K562 (cell line): Measurements from ENCODE around the gene MRPL22. TPM values are rescaled to one million over a fixed set of nuclear protein-coding genes. Genes with fewer than 3 reads are reported as not detected.
A peak's percentile ranks its signal among the peaks of the same experiment; 100 is the strongest.

Experiments
- ARID2 ChIP-seq: fragments of 450-650 bp; IDR thresholded peaks from 2 replicates; pipeline ENCODE4 v1.6.1; 2017; ENCODE audit warnings: antibody characterized with exemption, mild to moderate bottlenecking
- ARNT ChIP-seq, 2 experiments: fragments of 450-650 bp; IDR thresholded peaks; 2 replicates each; pipeline ENCODE4 v1.6.1; 2016; ENCODE audit warnings: mild to moderate bottlenecking in 1 of 2
- CSDE1 ChIP-seq, 2 experiments: fragments of 450-650 bp; IDR thresholded peaks; 2 replicates each; pipeline ENCODE4 v1.6.1; 2016; ENCODE audit warnings: mild to moderate bottlenecking in 1 of 2
- EZH2 ChIP-seq: IDR thresholded peaks from 2 replicates; pipeline ENCODE4 v1.6.1; 2012; ENCODE audit warnings: low read depth, mild to moderate bottlenecking, inconsistent platforms, low read length, borderline replicate concordance
- GTF2B ChIP-seq: IDR thresholded peaks from 2 replicates; pipeline ENCODE4 v1.6.1; 2011; ENCODE audit not compliant: insufficient read length; ENCODE audit errors: extremely low read depth
- HMGN3 ChIP-seq: IDR thresholded peaks from 2 replicates; pipeline ENCODE4 v1.6.1; 2011; ENCODE audit warnings: borderline replicate concordance, low read depth, mild to moderate bottlenecking, mixed read lengths, low read length; ENCODE audit not compliant: insufficient read length; ENCODE audit errors: extremely low read depth
- KLF16 ChIP-seq: IDR thresholded peaks from 2 replicates; pipeline ENCODE4 v1.6.1; 2016; ENCODE audit warnings: antibody characterized with exemption
- NFE2 ChIP-seq: IDR thresholded peaks from 2 replicates; pipeline ENCODE4 v1.6.1; 2014; ENCODE audit warnings: antibody characterized with exemption, low read depth
- NR4A1 ChIP-seq, 2 experiments: fragments of 250-450 bp in 1 of 2; fragments of 450-650 bp in 1 of 2; sonication (Bioruptor Pico) in 1 of 2; IDR thresholded peaks; 2 replicates each; pipeline versions ENCODE4 v1.4.0 to v1.6.1; 2016 to 2020; ENCODE audit warnings: mild to moderate bottlenecking in 2 of 2, missing compliant biosample characterization in 1 of 2, missing genetic modification characterization in 1 of 2, moderate library complexity in 1 of 2
- NRF1 ChIP-seq, 2 experiments: fragments of 450-650 bp; IDR thresholded peaks in 1 of 2; conservative IDR thresholded peaks in 1 of 2; 2 replicates each; pipeline ENCODE4 v1.6.1; 2014; ENCODE audit warnings: mild to moderate bottlenecking in 2 of 2
- PHF20 ChIP-seq: fragments of 450-650 bp; IDR thresholded peaks from 2 replicates; pipeline ENCODE4 v1.6.1; 2018; ENCODE audit not compliant: partially characterized antibody
- RB1 ChIP-seq: fragments of 450-650 bp; IDR thresholded peaks from 2 replicates; pipeline ENCODE4 v1.6.1; 2017; ENCODE audit warnings: low read depth, mild to moderate bottlenecking
- RCOR1 ChIP-seq, 2 experiments: IDR thresholded peaks; 2 replicates each; pipeline ENCODE4 v1.6.1; 2012; ENCODE audit warnings: low read depth in 2 of 2, low read length in 2 of 2, borderline replicate concordance in 1 of 2, improper control_type of control experiment in 1 of 2
- RNF2 ChIP-seq: sonication (generic); IDR thresholded peaks from 2 replicates; pipeline ENCODE4 v1.6.1; 2016
- SNAPC5 ChIP-seq: fragments of 250-450 bp; sonication (Bioruptor Pico); IDR thresholded peaks from 2 replicates; pipeline ENCODE4 v1.8.0; 2021; ENCODE audit warnings: moderate library complexity, mild to moderate bottlenecking, inconsistent platforms
- SREBF2 ChIP-seq: sonication (generic); formaldehyde crosslinking; IDR thresholded peaks from 2 replicates; pipeline ENCODE4 v1.4.0; 2020; ENCODE audit warnings: mild to moderate bottlenecking, missing genetic modification reagents
- XRCC5 ChIP-seq: fragments of 200-400 bp; formaldehyde crosslinking; IDR thresholded peaks from 2 replicates; pipeline ENCODE4 v1.6.1; 2017; ENCODE audit warnings: low read depth, mild to moderate bottlenecking, low read length
- ZBED1 ChIP-seq: IDR thresholded peaks from 2 replicates; pipeline ENCODE4 v1.6.1; 2014
- ZBTB49 ChIP-seq: sonication (generic); formaldehyde crosslinking; IDR thresholded peaks from 2 replicates; pipeline ENCODE4 v1.8.0; 2022; ENCODE audit warnings: missing genetic modification reagents, mild to moderate bottlenecking, borderline replicate concordance
- ZKSCAN3 ChIP-seq: fragments of 250-450 bp; sonication (Bioruptor Pico); IDR thresholded peaks from 2 replicates; pipeline ENCODE4 v1.4.0; 2020
- ZNF41 ChIP-seq: fragments of 250-450 bp; sonication (Bioruptor Pico); conservative IDR thresholded peaks from 2 replicates; pipeline ENCODE4 v1.4.0; 2020; ENCODE audit warnings: mild to moderate bottlenecking
- ZNF551 ChIP-seq: fragments of 250-450 bp; sonication (Bioruptor Pico); IDR thresholded peaks from 2 replicates; pipeline ENCODE4 v1.5.0; 2021; ENCODE audit warnings: mild to moderate bottlenecking, moderate library complexity
- ZNF639 ChIP-seq, 2 experiments: fragments of 200-800 bp in 1 of 2; sonication (Bioruptor generic) in 1 of 2; sonication (generic) in 1 of 2; formaldehyde crosslinking in 1 of 2; IDR thresholded peaks in 1 of 2; conservative IDR thresholded peaks in 1 of 2; 2 replicates each; pipeline versions ENCODE4 v1.5.0 to v1.6.1; 2016 to 2020; ENCODE audit warnings: missing compliant biosample characterization in 1 of 2, missing genetic modification characterization in 1 of 2, missing genetic modification reagents in 1 of 2
- ZNF75A ChIP-seq: fragments of 450-650 bp; formaldehyde crosslinking; IDR thresholded peaks from 2 replicates; pipeline ENCODE4 v1.4.0; 2020; ENCODE audit warnings: mild to moderate bottlenecking
- ZNF76 ChIP-seq: fragments of 250-450 bp; sonication (Bioruptor Pico); IDR thresholded peaks from 2 replicates; pipeline ENCODE4 v1.4.0; 2020; ENCODE audit warnings: mild to moderate bottlenecking, moderate library complexity, borderline replicate concordance
- polyA plus RNA-seq, 8 experiments: library from polyadenylated mRNA; depleted of rRNA in 4 of 8; stranded (reverse) in 5 of 8; unstranded in 3 of 8; fragments of >200 nt; fragmentation: Nextera tagmentation in 2 of 8; fragmentation: Illumina TruSeq in 1 of 8; extraction: Ambion mirVana in 2 of 8; extraction: Trizol in 1 of 8; gene quantifications; 2 replicates each; pipeline versions ENCODE4 v1.2.1 to v1.2.3, GENCODE V29; 2011 to 2014; ENCODE audit warnings: inconsistent platforms in 1 of 8, missing spikeins in 1 of 8
- total RNA-seq, 7 experiments: library from RNA; depleted of rRNA in 6 of 7; stranded (reverse); fragments of >200 nt in 6 of 7; fragmentation: Illumina TruSeq in 2 of 7; extraction: Trizol in 2 of 7; gene quantifications; 2 replicates each; pipeline versions ENCODE4 v1.2.1 to v1.2.3, GENCODE V29; 2011 to 2021; ENCODE audit warnings: low replicate concordance in 1 of 7

The MRPL22 gene
- total and polyA plus RNA-seq, 9 of the 15 experiments (the other 6 are each of a cell fraction or from before 2014, with no cell fraction given): 41.1 to 424 (median 102) TPM

GRCh38 chr5:154940772-154941620 is at the start of gene MRPL22 (continued):
- TF ChIP-seq ARID2: no peak
- no peak for TF ChIP-seq HMGN3
- no peak for TF ChIP-seq ZBTB49 (CRISPR knock-in tag)
- TF ChIP-seq RB1: no peak
- TF ChIP-seq RCOR1 (IDR thresholded peaks at IDR 0.05; ENCODE audit: borderline replicate concordance in 1 of 2, low read depth in 2 of 2, low read length in 2 of 2): peak in 1 of 2 experiments; percentile 39; a peak in 1 of 4 replicates
- peak; percentile 78 for TF ChIP-seq PHF20
- TF ChIP-seq NR4A1 (CRISPR knock-in tag; IDR thresholded peaks at IDR 0.05): no peak
- TF ChIP-seq NR4A1 (tag; IDR thresholded peaks at IDR 0.05): no peak
- TF ChIP-seq ZKSCAN3 (CRISPR knock-in tag): no peak
- no peak for TF ChIP-seq ZNF41 (CRISPR knock-in tag)
- TF ChIP-seq CSDE1 (IDR thresholded peaks at IDR 0.05): no peak
- no peak for TF ChIP-seq SREBF2 (CRISPR knock-in tag)
- no peak for TF ChIP-seq EZH2
- no peak for TF ChIP-seq RNF2
- TF ChIP-seq GTF2B: no peak
- TF ChIP-seq NRF1 (conservative IDR thresholded peaks at IDR 0.05 in 1 of 2, IDR thresholded peaks at IDR 0.05 in 1 of 2): peak; percentile 93 to 94
- no peak for TF ChIP-seq ZNF551
- no peak for TF ChIP-seq ZBED1
- no peak for TF ChIP-seq SNAPC5
- peak in 1 of 2 experiments; percentile 44; a peak in 1 of 4 replicates for TF ChIP-seq ARNT (IDR thresholded peaks at IDR 0.05)
- peak in 1 of 2 experiments; percentile 43; a peak in 1 of 4 replicates for TF ChIP-seq ZNF639 (CRISPR knock-in tag; conservative IDR thresholded peaks at IDR 0.05 in 1 of 2, IDR thresholded peaks at IDR 0.05 in 1 of 2)
- TF ChIP-seq XRCC5: no peak
- peak; percentile 51; the same call in 1 of the 2 replicates for TF ChIP-seq KLF16
- no peak for TF ChIP-seq NFE2
- 0 out of 2 replicates have a peak, but pooled peaks have one; percentile 33 for TF ChIP-seq ZNF75A (CRISPR knock-in tag)
- no peak for TF ChIP-seq ZNF76
